ENCODE results near the gene CREB5. TPM values are rescaled to one million over a fixed set of nuclear protein-coding genes. Genes with fewer than 3 reads are reported as not detected.

Gene CREB5
- total and polyA plus RNA-seq, 2 of the 8 experiments (the other 6 are each of a cell fraction or from before 2014, with no cell fraction given) = 2.4 to 2.7 TPM

DNA sequence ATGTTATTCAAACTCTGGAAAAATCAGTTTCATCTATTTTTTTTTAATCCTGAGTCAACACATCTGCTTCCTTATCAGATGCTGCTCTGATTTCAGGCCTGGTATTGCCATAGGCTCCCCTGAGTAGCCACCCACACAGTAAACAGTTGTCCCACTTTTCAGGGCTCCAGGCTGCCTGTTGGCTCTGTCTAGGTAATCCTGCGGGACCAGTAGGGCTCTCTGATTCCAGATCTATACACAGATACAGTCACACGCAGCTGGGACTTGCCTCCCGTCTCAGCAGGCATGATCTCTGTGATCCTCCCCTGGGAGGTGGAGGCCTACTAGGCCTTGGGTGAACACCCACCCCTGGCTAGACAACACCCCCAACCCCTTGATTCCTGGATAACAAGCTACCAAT is 206.1 kb downstream of the CREB5 start:
- Histone ChIP-seq H3K79me1 (ENCODE audit: low read depth, low read length) (no peaks in the 10 kb centered on the region), H3K9ac (replicated peaks in 1 of 4; ENCODE audit: extremely low read depth in 1 of 4, low read depth in 3 of 4, low read length in 3 of 4) (no peak overlapping the region), H4K91ac (replicated peaks; ENCODE audit: insufficient read length, low read length) (no peak overlapping the region), H2AK5ac (ENCODE audit: low read depth, low read length) (no peak overlapping the region), H3K4ac (replicated peaks; ENCODE audit: insufficient read length, low read depth, low read length) (no peak overlapping the region), H2AFZ (ENCODE audit: low read length) (no peak overlapping the region), H2BK20ac (ENCODE audit: low read length) (no peak overlapping the region), H3K23ac (ENCODE audit: insufficient read length) (no peak overlapping the region), H3K9me3 (ENCODE audit: insufficient read depth in 2 of 2, low read depth in 1 of 2, low read length in 1 of 2) (no peaks in the 10 kb centered on the region), H3K4me2 (ENCODE audit: insufficient read depth in 1 of 2, low read depth in 2 of 2, low read length in 2 of 2) (no peak overlapping the region), H2BK120ac (replicated peaks; ENCODE audit: low read depth, low read length) (no peak overlapping the region), H2BK5ac (ENCODE audit: low read depth, low read length) (no peak overlapping the region), H3K56ac (replicated peaks; ENCODE audit: insufficient read length, low read depth, low read length) (no peak overlapping the region), H3K27me3 (replicated peaks in 1 of 4; ENCODE audit: control insufficient read depth in 3 of 4, extremely low read depth in 1 of 4, insufficient read depth in 3 of 4, low read length in 3 of 4) (peaks cover 0 to 3% (median 0%) of the 10 kb centered on the region in 4 experiments; a peak in 1 of 7 replicates), H2BK12ac (ENCODE audit: low read depth, low read length) (no peak overlapping the region), H3K18ac (ENCODE audit: extremely low read depth, low read length) (no peak overlapping the region), H3K36me3 (ENCODE audit: control insufficient read depth in 2 of 4, insufficient read depth in 4 of 4, low read length in 3 of 4) (no peaks in the 10 kb centered on the region), H3K14ac (ENCODE audit: insufficient read length) (no peak overlapping the region), H4K20me1 (replicated peaks in 1 of 2; ENCODE audit: control insufficient read depth in 1 of 2, insufficient read depth in 2 of 2, low read length in 2 of 2) (no peaks in the 10 kb centered on the region), H4K5ac (ENCODE audit: insufficient read length, low read depth, low read length) (no peak overlapping the region), H3K4me1 (replicated peaks in 1 of 4; ENCODE audit: control insufficient read depth in 3 of 4, insufficient read depth in 4 of 4, low read length in 3 of 4) (no peaks in the 10 kb centered on the region), H3K4me3 (ENCODE audit: extremely low read depth in 1 of 4, insufficient read depth in 2 of 4, low read depth in 3 of 4, low read length in 4 of 4) (no peak overlapping the region), H3K79me2 (ENCODE audit: control insufficient read depth in 1 of 2, insufficient read depth in 2 of 2, low read length in 2 of 2) (no peaks in the 10 kb centered on the region), H3K27ac (ENCODE audit: low read depth, low read length) (no peak overlapping the region), H2BK15ac (ENCODE audit: low read length) (no peak overlapping the region), H4K8ac (ENCODE audit: extremely low read depth, insufficient read depth, low read length) (no peak overlapping the region), H3K23me2 (ENCODE audit: low read depth, low read length) (no peaks in the 10 kb centered on the region)
- FAIRE-seq (no peak), DNase-seq (ENCODE audit: low read depth in 1 of 2, low spot score in 2 of 2) (no peak)
- CTCF ChIA-PET (ENCODE audit: partially characterized antibody) = interaction anchor here (0.8 to 1.6 kb wide), 7 partner anchors 12 to 256 kb away, joined by 3 to 4 read pairs (median 3); no protein-coding TSS in a partner anchor
- 90% methylated on average over 3 of the region's 3 CpGs; no CpG with 5 or more reads in 1 of the 2 experiments for WGBS, 2 experiments (ENCODE audit: extremely low coverage in 1 of 2, insufficient coverage in 1 of 2, insufficient read length in 1 of 2, insufficient replicate concordance in 2 of 2, low coverage in 1 of 2, low lambda C conversion rate in 2 of 2, missing lambda C conversion rate in 1 of 2)
- TF ChIP-seq POLR2AphosphoS5 (IDR thresholded peaks at IDR 0.05; ENCODE audit: low read depth, low read length) (no peak), CBX5 (IDR thresholded peaks at IDR 0.05; ENCODE audit: low read depth, low read length) (no peak), TEAD4 (IDR thresholded peaks at IDR 0.05; ENCODE audit: low read depth, low read length) (no peak), JUND (IDR thresholded peaks at IDR 0.05; ENCODE audit: low read length) (no peak), ASH2L (IDR thresholded peaks at IDR 0.05; ENCODE audit: low read length) (no peak), GABPA (IDR thresholded peaks at IDR 0.05; ENCODE audit: borderline replicate concordance, insufficient read depth, low read length) (no peak), FOSL1 (IDR thresholded peaks at IDR 0.05; ENCODE audit: insufficient read depth, low read depth, low read length) (no peak), SP4 (IDR thresholded peaks at IDR 0.05; ENCODE audit: low read length) (no peak), SP2 (IDR thresholded peaks at IDR 0.05; ENCODE audit: low read length) (no peak), RXRA (IDR thresholded peaks at IDR 0.05; ENCODE audit: insufficient read depth, low read depth, low read length) (no peak), SIX5 (IDR thresholded peaks at IDR 0.05; ENCODE audit: low read depth, low read length) (no peak), BRCA1 (IDR thresholded peaks at IDR 0.05; ENCODE audit: low read depth, low read length) (no peak), EGR1 (IDR thresholded peaks at IDR 0.05; ENCODE audit: borderline replicate concordance, low read depth, low read length) (no peak), EZH2 (IDR thresholded peaks at IDR 0.05; ENCODE audit: low read depth, low read length, severe bottlenecking) (no peak)
- POLR2A ChIA-PET (ENCODE audit: partially characterized antibody) = no interaction called here
